Vagina (tissue), 2 donors: ENCODE data around the gene GNAZ. TPM values are rescaled to one million over a fixed set of nuclear protein-coding genes. Genes with fewer than 3 reads are reported as not detected.

Experiments
- DNase-seq, 2 donors: peaks; one replicate each; pipeline ENCODE4 v3.0.0-alpha.2; 2017; ENCODE audit errors: extremely low spot score in 2 of 2
- H3K27ac ChIP-seq: fragments of 200-600 bp; sonication (generic); one replicate; pipeline ENCODE4 v1.5.1; 2019
- H3K27me3 ChIP-seq: fragments of 200-600 bp; sonication (generic); one replicate; pipeline ENCODE4 v1.5.1; 2019
- H3K36me3 ChIP-seq, 2 donors: fragments of 200-600 bp; sonication (generic); one replicate each; pipeline ENCODE4 v1.5.1; 2017 to 2019
- H3K4me1 ChIP-seq: fragments of 200-600 bp; sonication (generic); one replicate; pipeline ENCODE4 v1.5.1; 2019
- H3K4me3 ChIP-seq, 2 donors: fragments of 200-600 bp; sonication (generic); 1 replicate in 1 of 2; 2 replicates in 1 of 2; pipeline ENCODE4 v1.5.1; 2016 to 2019
- H3K9me3 ChIP-seq: fragments of 200-600 bp; sonication (generic); one replicate; pipeline ENCODE4 v1.5.1; 2019
- POLR2A ChIP-seq, 2 donors: fragments of 450-650 bp; IDR thresholded peaks; one replicate each; pipeline ENCODE4 v1.6.1; 2017; ENCODE audit warnings: antibody characterized with exemption in 2 of 2, mild to moderate bottlenecking in 2 of 2, moderate library complexity in 2 of 2
- POLR2AphosphoS5 ChIP-seq, 2 donors: sonication (generic); formaldehyde crosslinking; IDR thresholded peaks; one replicate each; pipeline ENCODE4 v1.9.0; 2017; ENCODE audit warnings: antibody characterized with exemption in 2 of 2, mild to moderate bottlenecking in 2 of 2, low read depth in 1 of 2; ENCODE audit not compliant: insufficient read depth in 1 of 2
- intact Hi-C: fragments of 100-400 bp; cut with DNase I; formaldehyde crosslinking; loops from one replicate; pipeline ENCODE4 v1.15.1; 2023
- total RNA-seq: library from RNA; depleted of rRNA; stranded (reverse); fragments of >200 nt; gene quantifications from one replicate; pipeline ENCODE4 v1.2.3, GENCODE V29; 2016
- TF ChIP-seq, protein P1 (sequence below), 3 experiments: fragments of 450-650 bp in 2 of 3; fragments of 200-600 bp in 1 of 3; sonication (generic) in 1 of 3; IDR thresholded peaks; one replicate each; pipeline ENCODE4 v1.5.1; 2017 to 2019; ENCODE audit warnings: antibody characterized with exemption in 3 of 3, mild to moderate bottlenecking in 2 of 3, moderate library complexity in 2 of 3

GNAZ gene
- total RNA-seq, 1 donor from 2014 or later: 11.3 TPM

DNA sequence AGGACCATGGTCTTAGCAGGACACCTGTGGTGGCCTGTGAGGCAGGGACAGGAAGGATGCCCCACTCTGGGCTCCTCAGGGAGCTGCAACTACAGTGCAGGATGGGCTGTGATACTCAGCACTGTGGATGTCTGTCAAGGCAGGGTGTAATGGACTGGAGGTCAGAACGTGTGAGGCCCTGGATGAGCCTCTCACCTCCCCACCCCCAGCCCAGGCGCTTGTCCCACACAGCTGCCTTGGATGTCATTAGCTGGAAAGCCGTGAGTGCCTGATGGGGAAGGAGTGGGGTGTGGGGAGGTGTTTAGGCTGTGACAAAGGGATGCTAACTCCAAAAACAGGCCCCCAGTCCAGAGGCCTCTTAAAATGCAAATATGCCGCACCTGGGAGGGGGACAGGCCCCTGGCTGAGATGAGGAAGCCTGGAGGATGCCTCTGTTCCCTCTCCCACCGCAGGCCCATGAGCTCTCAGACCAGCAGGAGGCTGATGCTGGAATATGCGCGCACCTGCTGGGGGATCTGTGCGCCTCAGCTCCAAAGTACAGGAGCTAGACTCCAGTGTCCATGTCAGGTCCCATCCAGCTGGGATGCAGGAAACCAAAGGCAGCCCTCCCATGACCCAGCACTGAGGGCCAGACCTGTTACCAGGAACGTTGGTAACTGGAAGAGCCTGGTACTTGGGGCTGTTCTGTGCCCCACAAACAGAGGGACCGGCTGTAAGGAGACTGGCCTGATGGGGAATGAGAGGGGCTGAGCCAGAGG, 46.4 kb downstream of the GNAZ start:
- intact Hi-C loops: no loop called here
- Histone ChIP-seq H3K36me3 (no peaks in the 10 kb centered on the region), H3K4me3 (no peak overlapping the region), H3K27ac (no peak overlapping the region), H3K27me3 (no peaks in the 10 kb centered on the region), H3K4me1 (no peaks in the 10 kb centered on the region), H3K9me3 (no peaks in the 10 kb centered on the region)
- TF ChIP-seq POLR2AphosphoS5 (IDR thresholded peaks at IDR 0.05; ENCODE audit: insufficient read depth in 1 of 2, low read depth in 1 of 2) (no peak), POLR2A (IDR thresholded peaks at IDR 0.05) (no peak)
- TF ChIP-seq, protein P1, sequence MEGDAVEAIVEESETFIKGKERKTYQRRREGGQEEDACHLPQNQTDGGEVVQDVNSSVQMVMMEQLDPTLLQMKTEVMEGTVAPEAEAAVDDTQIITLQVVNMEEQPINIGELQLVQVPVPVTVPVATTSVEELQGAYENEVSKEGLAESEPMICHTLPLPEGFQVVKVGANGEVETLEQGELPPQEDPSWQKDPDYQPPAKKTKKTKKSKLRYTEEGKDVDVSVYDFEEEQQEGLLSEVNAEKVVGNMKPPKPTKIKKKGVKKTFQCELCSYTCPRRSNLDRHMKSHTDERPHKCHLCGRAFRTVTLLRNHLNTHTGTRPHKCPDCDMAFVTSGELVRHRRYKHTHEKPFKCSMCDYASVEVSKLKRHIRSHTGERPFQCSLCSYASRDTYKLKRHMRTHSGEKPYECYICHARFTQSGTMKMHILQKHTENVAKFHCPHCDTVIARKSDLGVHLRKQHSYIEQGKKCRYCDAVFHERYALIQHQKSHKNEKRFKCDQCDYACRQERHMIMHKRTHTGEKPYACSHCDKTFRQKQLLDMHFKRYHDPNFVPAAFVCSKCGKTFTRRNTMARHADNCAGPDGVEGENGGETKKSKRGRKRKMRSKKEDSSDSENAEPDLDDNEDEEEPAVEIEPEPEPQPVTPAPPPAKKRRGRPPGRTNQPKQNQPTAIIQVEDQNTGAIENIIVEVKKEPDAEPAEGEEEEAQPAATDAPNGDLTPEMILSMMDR (IDR thresholded peaks at IDR 0.05): no peak
- no peak for DNase-seq

DNA sequence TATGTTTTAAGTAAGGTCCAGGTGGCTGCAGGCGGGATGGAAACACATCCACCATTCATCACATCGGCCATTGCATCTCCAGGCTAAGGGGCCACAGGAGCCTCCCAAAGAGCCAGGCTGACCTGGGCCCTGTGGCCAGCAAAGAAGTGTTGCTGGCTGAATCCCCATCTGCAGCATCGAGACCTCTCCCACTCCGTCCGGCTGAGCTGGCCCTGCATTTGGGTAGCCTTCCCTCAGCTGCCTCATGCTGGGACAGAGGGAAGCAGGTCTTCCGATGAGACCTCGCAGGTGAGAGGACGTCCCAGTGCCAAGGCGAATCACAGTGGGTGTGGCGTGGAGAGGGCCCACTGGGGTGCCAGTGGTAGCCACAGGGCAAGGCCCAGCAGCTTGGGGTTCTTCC, 47.0 kb downstream of the GNAZ start:
- DNase-seq: no peak
- Histone ChIP-seq H3K4me1 (no peaks in the 10 kb centered on the region), H3K4me3 (no peak overlapping the region), H3K9me3 (no peaks in the 10 kb centered on the region), H3K27ac (no peak overlapping the region), H3K36me3 (no peaks in the 10 kb centered on the region), H3K27me3 (no peaks in the 10 kb centered on the region)
- TF ChIP-seq POLR2AphosphoS5 (IDR thresholded peaks at IDR 0.05; ENCODE audit: insufficient read depth in 1 of 2, low read depth in 1 of 2) (no peak), POLR2A (IDR thresholded peaks at IDR 0.05) (no peak)
- TF ChIP-seq, protein P1 (IDR thresholded peaks at IDR 0.05): no peak
- intact Hi-C loops: no loop called here

DNA sequence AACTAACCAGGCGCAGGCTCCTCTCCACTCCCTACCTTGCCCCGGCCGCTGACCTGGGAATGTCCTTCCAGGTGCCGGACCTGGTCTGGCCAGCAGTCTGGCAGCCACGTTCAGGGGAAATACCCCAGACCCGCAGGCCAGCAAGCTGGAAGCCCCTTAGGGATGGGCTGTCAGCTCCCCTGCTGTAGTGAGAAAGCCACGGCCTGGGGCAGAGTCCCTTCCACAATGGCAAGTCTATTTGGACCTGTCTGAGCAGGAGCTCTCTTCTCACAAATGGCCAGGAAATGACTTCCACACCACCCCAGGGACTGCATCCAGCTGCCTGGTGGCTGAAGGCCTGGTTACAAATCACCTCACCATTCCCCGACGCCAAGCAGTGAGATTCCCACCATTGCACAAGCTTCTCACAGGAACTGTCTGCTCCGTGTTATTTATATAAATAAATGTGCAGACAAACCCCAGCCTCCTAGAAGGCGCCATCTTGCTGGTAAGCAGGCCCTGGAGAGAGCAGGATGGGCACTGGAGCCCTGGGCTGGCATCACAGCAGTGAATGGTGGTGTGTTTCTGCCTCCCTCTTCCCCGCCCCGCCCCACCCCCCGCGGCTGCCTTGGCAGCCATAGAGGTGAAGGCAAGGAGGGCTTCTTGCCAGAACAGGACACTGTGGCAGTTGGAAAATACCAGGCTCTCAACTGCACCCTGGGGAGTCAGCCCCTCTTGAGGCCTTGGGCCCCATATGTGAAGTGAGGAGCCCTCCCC, 47.8 kb downstream of the GNAZ start:
- no peaks in the 10 kb centered on the region for H3K36me3 ChIP-seq
- no peak for DNase-seq
- H3K27me3 ChIP-seq: no peaks in the 10 kb centered on the region
- TF ChIP-seq, protein P1 (IDR thresholded peaks at IDR 0.05): no peak
- TF ChIP-seq POLR2AphosphoS5 (IDR thresholded peaks at IDR 0.05; ENCODE audit: insufficient read depth in 1 of 2, low read depth in 1 of 2) (no peak), POLR2A (IDR thresholded peaks at IDR 0.05) (no peak)
- intact Hi-C loops: no loop called here
- no peaks in the 10 kb centered on the region for H3K4me1 ChIP-seq
- H3K4me3 ChIP-seq: no peak overlapping the region
- H3K27ac ChIP-seq: no peak overlapping the region
- no peaks in the 10 kb centered on the region for H3K9me3 ChIP-seq

DNA sequence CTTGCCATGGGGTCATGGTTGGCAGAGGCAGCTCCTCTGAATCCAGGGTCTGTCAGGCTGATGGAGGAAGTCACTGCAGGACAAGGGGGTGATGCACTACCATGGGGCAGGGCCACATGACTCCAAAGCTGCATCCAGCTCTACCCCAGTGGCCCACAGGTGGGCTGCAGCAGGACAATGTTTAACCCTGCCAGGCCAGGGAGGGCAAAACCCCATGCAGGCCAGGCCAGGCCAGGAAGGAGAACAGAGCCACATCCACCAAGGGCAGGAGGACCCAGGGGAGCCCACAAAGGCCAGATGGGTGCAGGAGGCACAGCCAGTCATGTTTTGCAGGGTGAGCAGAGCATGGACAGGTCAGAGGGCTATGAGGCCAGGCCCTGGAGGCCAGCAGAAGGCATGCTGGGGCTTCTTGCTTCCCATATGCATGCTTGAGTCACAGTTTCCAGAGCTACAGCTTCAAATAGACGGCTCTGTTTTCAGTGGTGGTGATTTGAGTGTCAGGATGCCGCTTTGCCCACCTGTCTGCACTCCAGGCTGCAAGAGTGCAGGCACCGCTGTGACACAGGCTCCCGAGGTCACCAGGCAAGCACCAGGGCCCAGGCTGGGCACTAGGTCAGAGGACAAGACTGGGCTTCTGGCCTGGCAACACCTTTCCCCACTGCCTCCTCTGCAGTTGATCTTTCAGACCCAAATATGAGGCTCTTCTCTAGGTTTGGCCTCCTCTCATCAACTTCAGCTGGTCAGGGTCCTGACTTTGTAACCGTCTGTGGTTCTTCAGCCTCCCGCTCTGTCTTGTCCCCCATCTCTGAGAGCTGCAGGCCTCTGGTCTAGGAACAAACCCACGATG, 48.6 kb downstream of the GNAZ start:
- no peaks in the 10 kb centered on the region for H3K36me3 ChIP-seq
- H3K4me3 ChIP-seq: no peak overlapping the region
- no peaks in the 10 kb centered on the region for H3K9me3 ChIP-seq
- intact Hi-C loops: no loop called here
- no peak for DNase-seq
- no peak overlapping the region for H3K27ac ChIP-seq
- no peaks in the 10 kb centered on the region for H3K4me1 ChIP-seq
- H3K27me3 ChIP-seq: no peaks in the 10 kb centered on the region
- TF ChIP-seq POLR2A (IDR thresholded peaks at IDR 0.05): no peak
- no peak for TF ChIP-seq POLR2AphosphoS5 (IDR thresholded peaks at IDR 0.05; ENCODE audit: insufficient read depth in 1 of 2, low read depth in 1 of 2)
- TF ChIP-seq, protein P1 (IDR thresholded peaks at IDR 0.05): no peak
